Peyer's patch (tissue), 4 donors: Measurements from ENCODE around the gene ASB2. TPM values are rescaled to one million over a fixed set of nuclear protein-coding genes. Genes with fewer than 3 reads are reported as not detected.

Experiments used
- DNase-seq, 3 donors: peaks; one replicate each; pipeline ENCODE4 v3.0.0-alpha.2; 2017 to 2019
- H3K27ac ChIP-seq, 4 donors: fragments of 200-600 bp; sonication (generic); one replicate each; pipeline ENCODE4 v1.5.1; 2016 to 2019
- H3K27me3 ChIP-seq, 2 donors: fragments of 200-600 bp; sonication (generic); one replicate each; pipeline ENCODE4 v1.5.1; 2019
- H3K36me3 ChIP-seq, 3 donors: fragments of 200-600 bp; sonication (generic); one replicate each; pipeline ENCODE4 v1.5.1; 2016 to 2019
- H3K4me1 ChIP-seq, 4 donors: fragments of 200-600 bp; sonication (generic); one replicate each; pipeline ENCODE4 v1.5.1; 2016 to 2019
- H3K4me3 ChIP-seq, 4 donors: fragments of 200-600 bp; sonication (generic); 1 replicate in 3 of 4; 2 replicates in 1 of 4; pipeline ENCODE4 v1.5.1; 2016 to 2019; ENCODE audit warnings: mild to moderate bottlenecking in 1 of 4
- H3K9me3 ChIP-seq, 4 donors: fragments of 200-600 bp; sonication (generic); one replicate each; pipeline ENCODE4 v1.5.1; 2016 to 2019; ENCODE audit warnings: mild to moderate bottlenecking in 1 of 4
- CTCF ChIP-seq, 6 experiments: fragments of 450-650 bp in 4 of 6; fragments of 200-600 bp in 2 of 6; sonication (generic) in 1 of 6; IDR thresholded peaks; one replicate each; pipeline ENCODE4 v1.5.1; 2017 to 2019; ENCODE audit warnings: antibody characterized with exemption in 6 of 6, mild to moderate bottlenecking in 3 of 6, moderate library complexity in 1 of 6
- POLR2A ChIP-seq, 2 donors: fragments of 450-650 bp; IDR thresholded peaks; one replicate each; pipeline ENCODE4 v1.5.1; 2017; ENCODE audit warnings: antibody characterized with exemption in 2 of 2, mild to moderate bottlenecking in 2 of 2, moderate library complexity in 2 of 2
- total RNA-seq, 4 donors: library from RNA; depleted of rRNA; stranded (reverse); fragments of >200 nt; gene quantifications; one replicate each; pipeline ENCODE4 v1.1.0, GENCODE V29; 2016

Gene ASB2
- total RNA-seq, 4 donors from 2014 or later: 3.2 to 32.2 (median 5.4) TPM

- no peak overlapping the region for H3K27ac ChIP-seq
- no peak overlapping the region for H3K4me3 ChIP-seq
- H3K9me3 ChIP-seq: peaks cover 0 to 4% (median 0%) of the 10 kb centered on the region in 4 donors
- no peaks in the 10 kb centered on the region for H3K4me1 ChIP-seq
- no peaks in the 10 kb centered on the region for H3K36me3 ChIP-seq
- DNase-seq: no peak
- TF ChIP-seq POLR2A (IDR thresholded peaks at IDR 0.05) (no peak), CTCF (IDR thresholded peaks at IDR 0.05) (no peak)
- no peaks in the 10 kb centered on the region for H3K27me3 ChIP-seq
These were observed 63.6 kb downstream of the ASB2 start for GRCh38 chr14:93912782-93913181.

- TF ChIP-seq CTCF (IDR thresholded peaks at IDR 0.05) (no peak), POLR2A (IDR thresholded peaks at IDR 0.05) (no peak)
- no peaks in the 10 kb centered on the region for H3K36me3 ChIP-seq
- H3K27ac ChIP-seq: no peak overlapping the region
- no peaks in the 10 kb centered on the region for H3K4me1 ChIP-seq
- peaks cover 0 to 4% (median 0%) of the 10 kb centered on the region in 4 donors for H3K9me3 ChIP-seq
- H3K4me3 ChIP-seq: no peak overlapping the region
- no peak for DNase-seq
- H3K27me3 ChIP-seq: no peaks in the 10 kb centered on the region
These were observed 64.3 kb downstream of the ASB2 start for GRCh38 chr14:93911975-93912615.

GRCh38 chr14:93909429-93910128 lies 66.8 kb downstream of the ASB2 start:
- no peak overlapping the region for H3K27ac ChIP-seq
- peaks cover 0 to 3% (median 0%) of the 10 kb centered on the region in 4 donors for H3K9me3 ChIP-seq
- no peaks in the 10 kb centered on the region for H3K27me3 ChIP-seq
- H3K4me3 ChIP-seq: no peak overlapping the region
- TF ChIP-seq POLR2A (IDR thresholded peaks at IDR 0.05) (no peak), CTCF (IDR thresholded peaks at IDR 0.05) (no peak)
- DNase-seq: peak in 1 of 3 donors; percentile 8
- no peaks in the 10 kb centered on the region for H3K4me1 ChIP-seq
- H3K36me3 ChIP-seq: no peaks in the 10 kb centered on the region

GRCh38 chr14:93906341-93907329 lies 69.7 kb downstream of the ASB2 start:
- H3K4me1 ChIP-seq: no peaks in the 10 kb centered on the region
- H3K27ac ChIP-seq: no peak overlapping the region
- no peaks in the 10 kb centered on the region for H3K9me3 ChIP-seq
- no peaks in the 10 kb centered on the region for H3K27me3 ChIP-seq
- no peak overlapping the region for H3K4me3 ChIP-seq
- H3K36me3 ChIP-seq: no peaks in the 10 kb centered on the region
- DNase-seq: peak in 2 of 3 donors; percentile 46 to 80
- TF ChIP-seq CTCF (IDR thresholded peaks at IDR 0.05) (peak in 5 of 6 experiments; percentile 37 to 55 (median 45)), POLR2A (IDR thresholded peaks at IDR 0.05) (no peak)

- Histone ChIP-seq H3K4me3 (no peak overlapping the region), H3K9me3 (no peaks in the 10 kb centered on the region), H3K4me1 (no peaks in the 10 kb centered on the region), H3K36me3 (no peaks in the 10 kb centered on the region), H3K27ac (no peak overlapping the region), H3K27me3 (no peaks in the 10 kb centered on the region)
- TF ChIP-seq POLR2A (IDR thresholded peaks at IDR 0.05) (no peak), CTCF (IDR thresholded peaks at IDR 0.05) (no peak)
- no peak for DNase-seq
These were observed 70.7 kb downstream of the ASB2 start for GRCh38 chr14:93905623-93906022.
